KMS-11 (cell line): ENCODE measurements around the gene THOP1.

Experiments used
- H2AFZ ChIP-seq: fragments of 200-600 bp; sonication (generic); 2 replicates; pipeline ENCODE4 v1.6.1; 2016; ENCODE audit warnings: antibody characterized with exemption, mixed run types, low read depth
- H3K27ac ChIP-seq: fragments of 200-600 bp; sonication (generic); 2 replicates; pipeline ENCODE4 v1.6.1; 2016; ENCODE audit warnings: mild to moderate bottlenecking, mixed run types
- H3K27me3 ChIP-seq: fragments of 200-600 bp; sonication (generic); 2 replicates; pipeline ENCODE4 v1.6.1; 2017; ENCODE audit warnings: mild to moderate bottlenecking, low read depth, mixed run types, moderate library complexity; ENCODE audit not compliant: insufficient read depth
- H3K36me3 ChIP-seq: fragments of 200-600 bp; sonication (generic); 2 replicates; pipeline ENCODE4 v1.6.1; 2017; ENCODE audit warnings: mild to moderate bottlenecking, mixed run types; ENCODE audit not compliant: insufficient read depth
- H3K4me1 ChIP-seq: fragments of 200-600 bp; sonication (generic); 2 replicates; pipeline ENCODE4 v1.6.1; 2016; ENCODE audit warnings: mild to moderate bottlenecking, low read depth, mixed run types; ENCODE audit not compliant: poor library complexity, severe bottlenecking
- H3K4me2 ChIP-seq: fragments of 200-600 bp; sonication (generic); 2 replicates; pipeline ENCODE4 v1.7.0; 2016; ENCODE audit warnings: mild to moderate bottlenecking, mixed run types
- H3K4me3 ChIP-seq: fragments of 200-600 bp; sonication (generic); IDR thresholded peaks from 2 replicates; pipeline ENCODE4 v1.6.1; 2017; ENCODE audit warnings: low read depth, low read length, mixed read lengths; ENCODE audit not compliant: insufficient read depth
- H3K79me2 ChIP-seq: fragments of 200-600 bp; sonication (generic); 2 replicates; pipeline ENCODE4 v1.6.1; 2016; ENCODE audit warnings: low read depth, mixed run types; ENCODE audit not compliant: insufficient read depth
- H3K9ac ChIP-seq: fragments of 200-600 bp; sonication (generic); 2 replicates; pipeline ENCODE4 v1.6.1; 2016; ENCODE audit warnings: mild to moderate bottlenecking, mixed run types
- H4K20me1 ChIP-seq: fragments of 200-600 bp; sonication (generic); 2 replicates; pipeline ENCODE4 v1.6.1; 2016; ENCODE audit warnings: mild to moderate bottlenecking, mixed run types; ENCODE audit not compliant: insufficient read depth
- CTCF ChIP-seq: fragments of 200-600 bp; sonication (generic); conservative IDR thresholded peaks from 2 replicates; pipeline ENCODE4 v1.6.1; 2017; ENCODE audit warnings: low read depth, mild to moderate bottlenecking, antibody characterized with exemption, low read length, moderate library complexity, mixed read lengths

Gene THOP1

GRCh38 chr19:2827022-2827421, 41.7 kb downstream of the THOP1 start:
- no peak overlapping the region for H3K4me2 ChIP-seq
- no peak overlapping the region for H3K27ac ChIP-seq
- H2AFZ ChIP-seq: no peak overlapping the region
- H3K36me3 ChIP-seq: no peaks in the 10 kb centered on the region
- H3K27me3 ChIP-seq: no peaks in the 10 kb centered on the region
- TF ChIP-seq CTCF: no peak
- no peak overlapping the region for H3K9ac ChIP-seq
- H4K20me1 ChIP-seq: no peaks in the 10 kb centered on the region
- no peak overlapping the region for H3K4me3 ChIP-seq
- no peaks in the 10 kb centered on the region for H3K79me2 ChIP-seq
- H3K4me1 ChIP-seq: no peaks in the 10 kb centered on the region

- no peaks in the 10 kb centered on the region for H3K27me3 ChIP-seq
- no peak overlapping the region for H2AFZ ChIP-seq
- no peak overlapping the region for H3K27ac ChIP-seq
- H3K4me3 ChIP-seq: no peak overlapping the region
- TF ChIP-seq CTCF: no peak
- H3K36me3 ChIP-seq: no peaks in the 10 kb centered on the region
- H3K79me2 ChIP-seq: no peaks in the 10 kb centered on the region
- no peaks in the 10 kb centered on the region for H4K20me1 ChIP-seq
- no peaks in the 10 kb centered on the region for H3K4me1 ChIP-seq
- H3K4me2 ChIP-seq: no peak overlapping the region
- no peak overlapping the region for H3K9ac ChIP-seq
Measured at GRCh38 chr19:2827840-2828489, 42.7 kb downstream of the THOP1 start.

GRCh38 chr19:2834294-2834871, 49.1 kb downstream of the THOP1 start:
- H3K4me1 ChIP-seq: no peaks in the 10 kb centered on the region
- H3K9ac ChIP-seq: no peak overlapping the region
- H3K27ac ChIP-seq: no peak overlapping the region
- H3K4me2 ChIP-seq: no peak overlapping the region
- no peaks in the 10 kb centered on the region for H4K20me1 ChIP-seq
- H3K79me2 ChIP-seq: no peaks in the 10 kb centered on the region
- no peak overlapping the region for H2AFZ ChIP-seq
- H3K4me3 ChIP-seq: no peak overlapping the region
- no peak for TF ChIP-seq CTCF
- no peaks in the 10 kb centered on the region for H3K36me3 ChIP-seq
- no peaks in the 10 kb centered on the region for H3K27me3 ChIP-seq

- H3K27me3 ChIP-seq: no peaks in the 10 kb centered on the region
- no peak overlapping the region for H3K9ac ChIP-seq
- no peaks in the 10 kb centered on the region for H3K79me2 ChIP-seq
- H4K20me1 ChIP-seq: no peaks in the 10 kb centered on the region
- no peaks in the 10 kb centered on the region for H3K4me1 ChIP-seq
- no peak overlapping the region for H3K27ac ChIP-seq
- H2AFZ ChIP-seq: no peak overlapping the region
- no peaks in the 10 kb centered on the region for H3K36me3 ChIP-seq
- no peak overlapping the region for H3K4me2 ChIP-seq
- TF ChIP-seq CTCF: no peak
- H3K4me3 ChIP-seq: no peak overlapping the region
Measured at GRCh38 chr19:2837430-2837829, 52.1 kb downstream of the THOP1 start.
